SH-SY5Y (cell line): ENCODE measurements around the gene PADI4.

Experiments
- GATA2 ChIP-seq: IDR thresholded peaks from 2 replicates; pipeline ENCODE4 v1.6.1; 2011; ENCODE audit warnings: mild to moderate bottlenecking, low read depth, low read length
- GATA3 ChIP-seq: IDR thresholded peaks from 2 replicates; pipeline ENCODE4 v1.6.1; 2011; ENCODE audit warnings: low read depth, mild to moderate bottlenecking, low read length, moderate library complexity

Gene PADI4

DNA sequence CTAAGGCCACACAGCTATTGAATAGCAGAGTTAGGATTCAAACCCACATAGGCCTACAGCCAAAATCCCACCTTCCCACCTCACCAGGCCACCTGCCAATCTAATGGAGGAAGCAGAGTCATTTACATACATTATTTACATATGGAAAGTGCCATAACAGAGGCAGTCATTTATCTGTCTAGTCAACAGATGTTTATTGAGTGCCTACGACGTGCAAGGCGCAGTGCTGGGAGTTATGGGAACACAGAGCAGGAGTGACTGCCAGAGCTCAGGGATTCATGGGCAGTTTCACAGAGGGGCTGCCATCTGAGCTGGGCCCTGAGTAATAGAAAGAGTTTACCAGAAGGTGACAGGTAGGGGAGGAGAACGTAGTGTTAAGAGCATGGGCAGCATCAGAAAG lies 53.7 kb downstream of the PADI4 start:
- TF ChIP-seq GATA2: no peak
- no peak for TF ChIP-seq GATA3

DNA sequence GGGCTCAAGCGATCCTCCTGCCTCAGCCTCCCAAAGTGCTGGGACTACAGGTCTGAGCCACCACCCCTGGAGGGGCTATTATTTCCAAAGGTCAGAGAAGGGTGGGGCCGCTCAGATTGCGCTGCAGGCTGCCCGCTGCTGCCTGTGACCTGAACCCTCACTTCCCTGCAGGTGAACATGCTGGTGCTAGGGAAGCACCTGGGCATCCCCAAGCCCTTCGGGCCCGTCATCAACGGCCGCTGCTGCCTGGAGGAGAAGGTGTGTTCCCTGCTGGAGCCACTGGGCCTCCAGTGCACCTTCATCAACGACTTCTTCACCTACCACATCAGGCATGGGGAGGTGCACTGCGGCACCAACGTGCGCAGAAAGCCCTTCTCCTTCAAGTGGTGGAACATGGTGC lies 55.4 kb downstream of the PADI4 start:
- TF ChIP-seq GATA2 (no peak), GATA3 (no peak)

DNA sequence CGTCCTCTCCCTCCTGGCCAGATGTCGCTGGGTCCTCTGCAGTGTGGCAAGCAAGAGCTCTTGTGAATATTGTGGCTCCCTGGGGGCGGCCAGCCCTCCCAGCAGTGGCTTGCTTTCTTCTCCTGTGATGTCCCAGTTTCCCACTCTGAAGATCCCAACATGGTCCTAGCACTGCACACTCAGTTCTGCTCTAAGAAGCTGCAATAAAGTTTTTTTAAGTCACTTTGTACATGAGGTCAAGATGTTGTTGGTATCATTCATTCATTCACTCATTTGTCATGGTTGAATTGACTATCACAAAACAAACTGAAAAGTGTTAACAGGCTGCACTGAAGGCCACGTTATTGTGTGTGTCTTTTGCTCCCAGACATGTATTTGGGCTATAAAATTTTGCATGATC lies 55.8 kb downstream of the PADI4 start:
- no peak for TF ChIP-seq GATA2
- no peak for TF ChIP-seq GATA3

DNA sequence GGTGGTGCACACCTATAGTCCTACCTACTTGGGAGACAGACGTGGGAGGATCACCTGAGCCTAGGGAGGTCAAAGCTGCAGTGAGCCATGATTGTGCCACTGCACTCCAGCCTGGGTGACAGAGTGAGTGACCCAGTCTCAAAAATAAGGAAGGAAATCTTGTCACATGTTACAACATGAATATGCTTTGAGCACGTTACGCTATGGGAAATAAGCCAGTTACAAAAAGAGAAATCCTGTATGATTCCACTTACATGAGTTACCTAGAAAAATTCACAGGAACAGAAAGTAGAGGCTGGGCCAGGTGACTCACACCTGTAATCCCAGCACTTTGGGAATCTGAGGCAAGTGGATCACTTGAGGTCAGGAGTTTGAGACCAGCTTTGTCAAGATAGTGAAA lies 57.3 kb downstream of the PADI4 start:
- TF ChIP-seq GATA2: no peak
- TF ChIP-seq GATA3: no peak

DNA sequence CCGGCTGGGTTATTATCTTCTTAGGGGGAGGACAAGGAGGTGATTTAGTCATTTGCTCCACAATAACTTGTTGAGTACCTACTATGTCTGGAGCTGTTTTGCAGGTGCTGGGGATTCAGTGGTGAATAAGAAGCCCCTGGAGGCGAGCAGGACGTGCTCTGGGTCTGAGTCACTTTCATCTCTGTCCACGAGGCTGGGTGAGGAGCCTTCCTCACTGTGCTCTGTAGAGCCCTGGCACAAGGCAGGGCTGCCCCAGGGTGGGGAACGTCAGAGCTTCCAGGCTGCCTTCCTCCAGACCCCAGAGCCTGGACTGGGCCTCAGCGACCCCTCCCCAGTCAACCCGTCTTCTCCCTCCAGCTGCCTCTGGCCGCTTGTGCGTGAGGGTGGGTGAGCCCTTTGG lies 61.5 kb downstream of the PADI4 start:
- TF ChIP-seq GATA3: no peak
- TF ChIP-seq GATA2: no peak

DNA sequence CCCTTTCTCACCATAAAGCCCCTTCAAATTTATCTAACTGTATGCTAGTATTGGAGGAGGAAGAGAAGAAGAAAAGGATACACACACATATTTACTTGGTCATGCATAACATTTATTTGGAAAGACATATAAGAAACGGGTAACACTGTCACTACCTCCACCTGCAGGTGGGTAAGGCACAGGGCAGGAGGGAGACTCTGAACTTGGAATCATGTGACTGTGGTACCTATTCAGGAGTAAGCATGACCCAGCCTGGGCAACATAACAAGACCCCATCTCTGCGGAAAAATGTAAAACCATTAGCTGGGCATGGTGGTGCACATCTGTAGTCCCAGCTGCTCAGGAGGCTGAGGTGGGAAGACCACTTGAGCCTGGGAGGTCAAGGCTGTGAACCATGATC lies 62.6 kb downstream of the PADI4 start:
- no peak for TF ChIP-seq GATA2
- TF ChIP-seq GATA3: no peak

DNA sequence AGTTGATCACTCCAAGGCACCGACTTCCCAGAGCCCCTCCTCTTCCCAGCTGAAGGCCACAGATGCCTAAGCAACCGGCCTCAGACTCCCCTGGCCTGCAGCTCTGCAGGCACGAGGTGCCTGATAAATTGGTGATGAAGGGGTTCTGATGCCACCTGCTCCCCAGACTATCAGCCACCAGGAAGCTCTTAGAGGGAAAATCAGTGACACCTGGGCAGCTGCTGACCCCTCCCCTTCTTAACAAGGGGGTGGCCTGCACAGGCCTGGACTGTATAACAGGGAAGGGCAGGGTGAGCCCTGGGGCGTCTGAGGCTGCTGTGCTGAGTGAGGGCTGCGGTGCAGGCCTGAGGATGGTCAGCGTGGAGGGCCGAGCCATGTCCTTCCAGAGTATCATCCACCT lies 63.9 kb downstream of the PADI4 start, which contains the start of gene PADI6:
TSS of gene PADI6 (plus strand) at position 301 of the 400 bp plus-strand sequence. CDS start at position 351, 50 bp downstream.
- TF ChIP-seq GATA2 (no peak), GATA3 (no peak)

DNA sequence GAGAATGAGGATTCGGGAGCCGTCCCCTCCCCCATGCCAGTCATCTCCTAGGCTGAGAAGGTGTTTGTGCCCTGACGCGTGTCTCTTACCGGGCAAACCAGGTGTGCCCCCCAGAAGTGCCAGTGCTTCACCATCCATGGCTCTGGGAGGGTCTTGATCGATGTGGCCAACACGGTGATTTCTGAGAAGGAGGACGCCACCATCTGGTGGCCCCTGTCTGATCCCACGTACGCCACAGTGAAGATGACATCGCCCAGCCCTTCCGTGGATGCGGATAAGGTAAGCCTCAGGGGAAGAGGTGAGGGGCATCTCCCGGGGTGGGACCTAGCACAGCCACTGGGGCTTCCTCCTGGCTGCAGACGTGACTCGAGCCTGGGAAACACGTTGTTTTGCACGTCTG lies 65.0 kb downstream of the PADI4 start:
- TF ChIP-seq GATA3 (no peak), GATA2 (no peak)

DNA sequence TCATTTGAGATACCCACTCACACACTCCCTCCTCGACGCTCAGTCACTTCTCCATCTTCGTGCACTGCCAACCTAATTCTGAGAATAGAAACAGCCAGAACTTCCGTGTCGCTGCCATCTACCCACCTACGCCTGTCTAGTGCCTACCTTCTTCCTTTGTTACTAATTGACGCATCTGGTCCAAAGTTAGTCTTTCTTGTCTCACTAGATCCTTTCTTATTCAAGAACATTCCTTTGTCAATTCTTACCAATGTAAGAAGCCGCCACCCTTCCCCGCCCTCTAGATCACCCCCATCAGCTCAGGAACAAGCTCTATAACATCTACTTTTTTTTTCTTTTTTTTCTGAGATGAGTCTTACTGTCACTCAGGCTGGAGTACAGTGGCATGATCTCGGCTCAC lies 67.7 kb downstream of the PADI4 start:
- TF ChIP-seq GATA3: no peak
- TF ChIP-seq GATA2: no peak

DNA sequence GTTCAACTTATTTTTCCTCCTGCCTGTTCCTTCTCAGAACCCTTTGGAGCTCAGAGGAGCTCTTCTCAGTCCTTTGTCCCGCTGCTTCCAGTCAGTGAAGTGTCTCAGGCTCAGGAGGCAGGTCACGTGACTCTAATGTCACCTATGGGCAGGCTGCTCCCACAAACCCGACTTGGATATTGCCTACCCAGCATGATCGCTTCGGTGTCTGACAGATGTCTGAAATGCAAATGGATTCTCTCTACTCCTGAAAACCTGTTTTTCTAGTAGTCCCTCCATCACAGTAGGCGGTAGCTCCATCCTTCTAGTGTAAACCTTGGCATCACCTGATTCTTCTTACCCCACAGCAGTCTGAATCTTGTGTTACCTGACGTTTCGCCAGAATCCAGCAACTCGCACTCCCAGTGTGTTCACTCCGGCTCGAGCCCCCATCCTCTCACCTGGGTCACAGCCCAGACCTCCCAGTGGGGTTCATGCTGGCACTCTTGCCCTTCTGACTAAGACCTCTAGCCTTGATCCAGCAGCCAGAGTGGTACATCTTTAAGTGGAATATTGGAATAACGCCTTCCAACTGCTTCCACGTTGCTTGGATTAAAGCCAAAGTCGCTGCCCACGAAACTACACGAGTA lies 69.4 kb downstream of the PADI4 start:
- no peak for TF ChIP-seq GATA3
- no peak for TF ChIP-seq GATA2

DNA sequence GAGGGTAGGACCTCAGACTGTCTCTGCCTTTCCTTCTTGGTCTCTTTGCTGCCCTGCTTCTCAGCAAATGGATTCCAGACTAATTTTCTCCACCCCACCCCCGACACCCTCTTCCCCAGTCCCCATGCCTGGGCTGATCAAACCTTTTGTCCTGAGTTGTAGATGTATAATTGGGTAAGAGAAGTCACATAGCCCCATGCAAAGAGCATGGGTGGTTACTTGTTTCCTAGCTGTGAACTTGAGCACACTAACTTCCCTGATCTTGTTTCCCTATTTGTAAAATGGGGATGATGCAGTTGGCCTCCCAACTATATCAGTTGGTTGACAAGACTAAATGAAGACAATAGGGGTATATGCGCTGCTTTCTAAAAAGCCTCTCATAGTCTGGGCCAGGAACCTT lies 73.2 kb downstream of the PADI4 start:
- no peak for TF ChIP-seq GATA2
- TF ChIP-seq GATA3: no peak

DNA sequence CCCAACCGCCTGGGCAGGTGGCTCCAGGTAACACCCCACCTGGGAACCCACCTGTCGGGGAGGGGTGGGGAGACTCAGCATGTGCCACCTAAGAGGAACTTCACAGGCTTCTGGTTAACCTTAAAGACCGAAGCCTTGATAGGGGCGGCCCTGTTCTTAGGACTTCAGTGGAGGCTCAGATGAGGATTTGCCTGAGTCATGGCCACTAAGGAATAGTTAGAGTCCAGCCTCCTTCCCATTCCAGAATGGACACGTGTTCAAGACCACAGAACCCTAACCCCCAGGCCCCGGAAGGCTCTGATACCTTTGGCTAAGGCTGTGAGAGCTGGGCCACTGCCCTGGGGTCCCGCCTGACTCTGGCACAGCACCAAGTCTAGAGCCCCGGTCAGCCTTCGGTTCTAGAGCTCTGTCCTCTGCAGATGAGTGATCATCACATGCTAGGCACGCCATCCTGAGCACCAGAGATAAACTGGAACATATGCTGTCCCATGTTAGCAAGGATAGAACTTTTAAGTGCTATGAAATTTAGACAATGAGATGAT lies 84.3 kb downstream of the PADI4 start:
- TF ChIP-seq GATA2 (no peak), GATA3 (no peak)

DNA sequence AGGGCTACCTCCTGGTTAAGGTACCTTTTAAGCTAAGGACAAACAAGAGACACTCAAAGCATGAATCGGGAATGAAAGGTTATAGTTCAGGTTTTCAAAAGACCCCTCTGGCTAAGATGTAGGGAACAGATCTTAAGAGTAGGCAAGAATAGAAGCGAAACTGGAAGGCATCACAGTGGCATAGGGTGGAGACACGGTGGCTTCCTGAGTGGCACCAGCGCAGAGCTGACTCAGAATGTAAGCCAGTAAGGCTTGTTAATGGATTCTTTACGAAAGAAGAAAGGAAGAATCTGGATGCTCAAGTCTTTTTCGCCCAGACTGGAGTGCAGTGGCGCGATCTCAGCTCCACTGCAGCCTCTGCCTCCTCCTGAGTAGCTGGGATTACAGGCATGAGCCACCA lies 85.2 kb downstream of the PADI4 start:
- TF ChIP-seq GATA3 (no peak), GATA2 (no peak)

DNA sequence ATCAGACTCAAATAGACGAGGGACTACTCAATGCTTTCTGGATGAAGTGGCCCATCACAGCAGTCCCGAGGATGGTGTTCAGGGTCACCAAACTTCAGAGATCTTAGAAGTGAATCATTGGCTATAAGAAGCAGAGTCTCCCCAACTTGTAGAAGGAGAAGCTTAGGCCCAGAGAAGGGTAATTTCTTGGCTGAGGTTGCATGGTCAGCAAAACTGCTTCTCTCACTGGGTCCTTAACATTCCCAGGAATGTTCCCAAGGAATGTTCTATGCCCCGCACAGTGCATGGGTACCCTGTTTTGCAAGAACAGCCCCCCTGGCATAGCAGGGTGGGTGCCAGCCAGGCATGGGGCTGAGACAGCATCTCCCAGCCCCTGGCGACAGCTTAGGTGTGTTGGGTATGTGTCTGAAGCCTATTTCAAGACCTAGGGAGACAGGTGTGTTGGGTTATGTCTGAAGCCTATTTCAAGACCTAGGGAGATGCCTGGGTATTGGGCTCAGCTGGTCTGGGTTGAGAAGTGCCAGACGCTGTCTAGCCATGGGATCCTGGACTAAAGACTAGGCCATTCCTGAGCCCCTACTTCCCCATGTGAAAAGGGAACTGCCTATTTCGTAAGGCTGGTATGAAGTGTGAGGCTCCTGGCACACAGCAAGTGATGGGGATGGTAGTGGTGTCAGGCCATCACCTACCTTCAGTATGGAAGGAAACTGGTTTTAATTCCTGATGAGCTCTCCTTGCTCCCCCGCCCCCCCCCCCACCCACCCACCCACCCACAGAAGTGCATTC lies 90.1 kb downstream of the PADI4 start:
- no peak for TF ChIP-seq GATA2
- TF ChIP-seq GATA3: no peak

DNA sequence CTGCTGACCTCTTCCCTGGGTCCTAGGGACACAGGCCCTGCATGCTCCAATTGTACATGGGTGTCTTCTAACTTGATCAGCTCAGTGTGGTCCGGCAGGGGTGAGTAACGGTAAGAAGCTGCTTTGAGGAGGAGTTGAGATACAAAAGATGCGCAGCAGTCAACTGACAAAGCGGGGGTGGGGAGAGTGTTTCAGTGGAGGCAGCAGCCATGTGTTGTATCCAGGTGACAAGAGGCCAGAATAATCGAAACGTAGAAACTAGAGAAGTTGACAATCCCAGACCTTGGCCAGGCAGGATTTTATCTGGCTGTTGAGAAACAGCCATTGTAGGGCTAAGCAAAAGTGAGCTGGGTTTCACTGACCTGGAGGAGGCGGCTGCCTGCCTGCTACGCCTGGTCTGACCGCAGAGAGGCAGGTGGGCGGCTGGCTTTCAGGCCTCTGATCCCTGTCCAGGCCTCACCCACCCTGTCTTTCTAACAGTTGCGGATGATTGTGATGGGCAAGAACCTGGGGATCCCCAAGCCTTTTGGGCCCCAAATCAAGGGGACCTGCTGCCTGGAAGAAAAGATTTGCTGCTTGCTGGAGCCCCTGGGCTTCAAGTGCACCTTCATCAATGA lies 92.8 kb downstream of the PADI4 start:
- TF ChIP-seq GATA2: no peak

DNA sequence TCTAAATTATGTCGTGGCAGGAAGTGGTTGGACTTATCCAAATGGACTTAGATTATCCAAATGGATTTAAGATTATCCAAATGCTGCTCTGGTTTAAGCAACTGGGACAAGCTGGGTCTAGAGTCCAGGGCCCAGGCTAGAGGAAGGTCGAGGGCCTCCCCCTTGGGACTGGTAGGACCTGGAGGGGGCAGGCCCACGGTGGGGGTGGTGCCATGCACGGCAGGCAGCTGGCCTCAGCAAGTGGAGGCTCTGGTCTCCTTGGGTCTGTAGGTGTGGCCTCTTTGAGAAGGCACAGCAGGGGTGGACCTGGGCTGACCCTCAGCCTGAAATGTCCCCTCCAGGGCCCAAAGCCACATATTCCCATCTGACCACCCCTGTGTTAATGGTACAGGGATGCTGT lies 93.8 kb downstream of the PADI4 start:
- TF ChIP-seq GATA2 (no peak), GATA3 (no peak)

DNA sequence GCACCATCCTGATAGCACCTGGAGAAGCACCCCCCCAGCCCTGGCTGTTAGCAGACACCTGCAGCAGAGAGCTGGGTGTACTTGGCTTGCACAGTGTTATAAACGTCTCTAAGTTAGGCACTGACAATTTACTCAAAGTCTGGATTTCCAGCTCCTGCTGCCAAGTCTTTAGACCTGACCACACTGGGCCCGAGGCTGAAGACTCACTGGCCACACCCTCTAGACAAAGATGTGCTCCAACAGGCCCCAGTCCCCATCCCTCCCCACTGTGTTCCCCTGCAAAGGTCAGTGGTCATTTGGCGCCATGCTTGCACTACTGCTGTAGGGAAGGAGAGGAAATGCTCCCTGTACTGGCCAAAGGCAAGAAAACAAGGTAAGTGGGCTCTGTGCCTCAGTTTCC lies 95.1 kb downstream of the PADI4 start:
- no peak for TF ChIP-seq GATA2
- no peak for TF ChIP-seq GATA3
